ENCODE results near the gene HOXB7. TPM values are rescaled to one million over a fixed set of nuclear protein-coding genes. Genes with fewer than 3 reads are reported as not detected.

HOXB7 gene
- total RNA-seq, 1 donor from 2014 or later = not detected

DNA sequence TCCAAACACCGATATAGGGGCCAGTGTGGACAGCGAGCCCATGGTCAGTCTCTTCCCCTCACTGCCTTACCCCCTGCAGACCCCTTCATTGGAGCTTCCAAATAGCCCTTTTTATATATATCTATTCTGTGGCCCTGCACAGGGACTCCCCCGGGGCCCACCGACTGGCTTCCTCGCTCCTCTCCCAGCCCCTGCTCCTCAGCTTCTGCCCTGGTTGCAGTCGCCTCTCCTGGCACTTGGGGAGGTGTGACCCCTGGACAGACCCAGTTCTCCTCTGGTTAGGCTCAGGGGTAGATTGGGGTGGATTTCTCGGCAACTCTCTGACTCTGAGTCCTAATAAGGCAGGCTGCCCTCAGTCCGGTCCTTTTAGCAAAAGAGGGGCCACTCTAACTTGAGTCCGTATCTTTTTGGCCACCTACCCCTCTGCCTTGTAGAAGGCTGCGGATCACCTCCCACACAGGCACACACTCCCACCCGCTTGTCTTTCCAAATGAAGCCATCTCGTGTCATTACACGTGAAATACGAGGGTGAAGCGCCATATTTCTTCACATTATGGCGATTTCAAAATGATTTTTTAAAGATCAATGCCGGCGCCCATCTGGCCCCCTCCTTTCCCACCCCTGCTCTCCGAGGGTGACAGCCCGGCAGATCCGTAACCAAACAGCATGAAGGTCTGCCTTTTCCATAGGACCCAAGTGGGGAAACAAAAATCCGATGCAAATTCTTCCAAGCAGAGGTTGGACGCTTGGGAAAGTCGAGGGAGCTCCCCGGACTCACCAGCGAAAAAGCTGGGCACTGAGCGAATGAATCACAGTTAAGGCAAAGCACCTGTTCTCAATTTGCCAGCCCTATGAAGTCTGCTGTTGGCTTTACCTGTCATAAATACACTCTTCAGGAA is 17.1 kb upstream of the HOXB7 start:
- no peak overlapping the region for H3K4me3 Mint-ChIP-seq (ENCODE audit: unreplicated experiment)
- H3K36me3 Mint-ChIP-seq (ENCODE audit: unreplicated experiment) = peaks cover under 1% of the 10 kb centered on the region
- H3K9me3 Mint-ChIP-seq (ENCODE audit: unreplicated experiment) = no peaks in the 10 kb centered on the region
- peaks cover 5% of the 10 kb centered on the region for H3K4me1 Mint-ChIP-seq (ENCODE audit: unreplicated experiment)
- no peak overlapping the region for H3K27ac Mint-ChIP-seq (ENCODE audit: unreplicated experiment)
- peaks cover 84% of the 10 kb centered on the region for H3K27me3 Mint-ChIP-seq (ENCODE audit: unreplicated experiment)
- TF ChIP-seq, protein P1, sequence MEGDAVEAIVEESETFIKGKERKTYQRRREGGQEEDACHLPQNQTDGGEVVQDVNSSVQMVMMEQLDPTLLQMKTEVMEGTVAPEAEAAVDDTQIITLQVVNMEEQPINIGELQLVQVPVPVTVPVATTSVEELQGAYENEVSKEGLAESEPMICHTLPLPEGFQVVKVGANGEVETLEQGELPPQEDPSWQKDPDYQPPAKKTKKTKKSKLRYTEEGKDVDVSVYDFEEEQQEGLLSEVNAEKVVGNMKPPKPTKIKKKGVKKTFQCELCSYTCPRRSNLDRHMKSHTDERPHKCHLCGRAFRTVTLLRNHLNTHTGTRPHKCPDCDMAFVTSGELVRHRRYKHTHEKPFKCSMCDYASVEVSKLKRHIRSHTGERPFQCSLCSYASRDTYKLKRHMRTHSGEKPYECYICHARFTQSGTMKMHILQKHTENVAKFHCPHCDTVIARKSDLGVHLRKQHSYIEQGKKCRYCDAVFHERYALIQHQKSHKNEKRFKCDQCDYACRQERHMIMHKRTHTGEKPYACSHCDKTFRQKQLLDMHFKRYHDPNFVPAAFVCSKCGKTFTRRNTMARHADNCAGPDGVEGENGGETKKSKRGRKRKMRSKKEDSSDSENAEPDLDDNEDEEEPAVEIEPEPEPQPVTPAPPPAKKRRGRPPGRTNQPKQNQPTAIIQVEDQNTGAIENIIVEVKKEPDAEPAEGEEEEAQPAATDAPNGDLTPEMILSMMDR (IDR thresholded peaks at IDR 0.05) = no peak
- DNase-seq (ENCODE audit: extremely low spot score, unreplicated experiment) = no peak

DNA sequence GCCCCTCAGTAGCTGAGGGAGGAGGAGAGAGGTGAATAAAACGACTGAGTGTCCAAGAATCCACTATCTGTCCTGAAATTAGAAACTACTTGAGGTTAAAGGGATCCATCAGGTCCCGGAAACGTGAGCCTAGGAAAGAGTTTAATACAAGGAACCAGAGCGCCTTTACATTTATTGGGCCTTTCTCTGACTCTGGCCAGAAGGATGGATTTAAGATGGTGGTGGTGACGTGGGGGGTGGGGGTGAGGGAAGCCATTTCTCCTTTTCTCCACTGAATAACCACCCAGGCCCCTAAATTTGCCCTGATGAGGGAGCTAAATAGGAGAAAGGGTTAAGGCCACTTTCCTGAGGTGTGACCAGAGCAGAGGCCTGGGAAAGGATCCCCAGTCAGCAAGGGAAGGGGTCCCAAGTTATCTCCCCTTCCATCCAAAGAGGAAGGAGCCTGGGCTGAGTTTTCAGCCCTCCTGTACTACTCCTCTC is 16.3 kb upstream of the HOXB7 start:
- TF ChIP-seq, protein P1 (IDR thresholded peaks at IDR 0.05) = no peak
- peaks cover 5% of the 10 kb centered on the region for H3K4me1 Mint-ChIP-seq (ENCODE audit: unreplicated experiment)
- H3K27me3 Mint-ChIP-seq (ENCODE audit: unreplicated experiment) = peaks cover 84% of the 10 kb centered on the region
- peaks cover 2% of the 10 kb centered on the region for H3K36me3 Mint-ChIP-seq (ENCODE audit: unreplicated experiment)
- H3K9me3 Mint-ChIP-seq (ENCODE audit: unreplicated experiment) = no peaks in the 10 kb centered on the region
- DNase-seq (ENCODE audit: extremely low spot score, unreplicated experiment) = no peak
- no peak overlapping the region for H3K27ac Mint-ChIP-seq (ENCODE audit: unreplicated experiment)
- no peak overlapping the region for H3K4me3 Mint-ChIP-seq (ENCODE audit: unreplicated experiment)

DNA sequence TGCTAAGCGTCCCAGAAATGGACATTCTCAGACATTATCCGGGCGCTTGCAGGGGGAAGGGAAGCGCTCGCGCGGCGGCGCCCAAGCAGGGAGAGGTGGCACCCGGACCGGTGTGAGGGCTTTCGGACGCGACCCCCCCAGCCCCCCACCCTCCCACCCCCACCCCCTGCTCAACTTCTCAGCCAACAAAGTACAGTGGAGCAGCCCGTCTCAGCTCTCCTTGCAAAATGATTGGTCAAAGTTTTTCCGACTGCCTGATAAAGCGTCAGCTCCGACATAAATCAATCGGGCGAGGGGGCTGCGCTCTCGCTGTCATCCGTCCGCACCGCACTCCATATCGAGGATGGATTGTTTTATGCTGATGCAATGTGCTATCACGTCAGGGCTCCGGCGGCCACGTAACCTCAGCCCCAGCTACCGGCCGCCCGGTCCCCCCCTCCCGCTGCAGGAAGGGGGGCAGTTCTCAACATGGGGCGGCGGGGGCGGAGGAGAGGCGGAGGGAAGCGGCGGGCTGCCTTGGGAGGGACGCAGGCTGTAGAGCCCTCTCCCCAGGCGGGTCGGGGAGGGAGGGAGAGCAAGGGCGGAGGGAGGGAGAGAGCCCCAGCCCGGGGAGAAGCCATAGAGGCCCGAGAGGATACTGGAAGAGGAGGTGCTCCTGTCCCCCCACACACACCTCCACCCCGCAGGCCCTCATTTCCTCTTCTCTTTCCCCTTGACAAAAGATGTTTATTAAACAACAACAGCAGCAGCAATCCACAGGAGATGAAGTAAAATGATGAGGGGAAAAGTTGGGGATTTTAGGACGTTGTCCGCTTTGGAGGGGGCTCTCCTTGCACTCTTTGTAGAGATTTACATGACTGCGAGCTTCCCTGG is 15.7 kb upstream of the HOXB7 start, which contains the start of gene HOXB9:
TSS of gene HOXB9 (minus strand) at position 114 of the 873 bp plus-strand sequence. CDS start at position 25, 89 bp downstream.
- Mint-ChIP-seq H3K4me3 (ENCODE audit: unreplicated experiment) (peak within 1 kb of the TSS; percentile 62), H3K36me3 (ENCODE audit: unreplicated experiment) (peaks cover 2% of the 10 kb centered on the region), H3K27me3 (ENCODE audit: unreplicated experiment) (peaks cover 84% of the 10 kb centered on the region), H3K4me1 (ENCODE audit: unreplicated experiment) (peaks cover 5% of the 10 kb centered on the region), H3K27ac (ENCODE audit: unreplicated experiment) (no peak within 1 kb of the TSS), H3K9me3 (ENCODE audit: unreplicated experiment) (no peaks in the 10 kb centered on the region)
- TF ChIP-seq, protein P1 (IDR thresholded peaks at IDR 0.05) = no peak
- no peak for DNase-seq (ENCODE audit: extremely low spot score, unreplicated experiment)

DNA sequence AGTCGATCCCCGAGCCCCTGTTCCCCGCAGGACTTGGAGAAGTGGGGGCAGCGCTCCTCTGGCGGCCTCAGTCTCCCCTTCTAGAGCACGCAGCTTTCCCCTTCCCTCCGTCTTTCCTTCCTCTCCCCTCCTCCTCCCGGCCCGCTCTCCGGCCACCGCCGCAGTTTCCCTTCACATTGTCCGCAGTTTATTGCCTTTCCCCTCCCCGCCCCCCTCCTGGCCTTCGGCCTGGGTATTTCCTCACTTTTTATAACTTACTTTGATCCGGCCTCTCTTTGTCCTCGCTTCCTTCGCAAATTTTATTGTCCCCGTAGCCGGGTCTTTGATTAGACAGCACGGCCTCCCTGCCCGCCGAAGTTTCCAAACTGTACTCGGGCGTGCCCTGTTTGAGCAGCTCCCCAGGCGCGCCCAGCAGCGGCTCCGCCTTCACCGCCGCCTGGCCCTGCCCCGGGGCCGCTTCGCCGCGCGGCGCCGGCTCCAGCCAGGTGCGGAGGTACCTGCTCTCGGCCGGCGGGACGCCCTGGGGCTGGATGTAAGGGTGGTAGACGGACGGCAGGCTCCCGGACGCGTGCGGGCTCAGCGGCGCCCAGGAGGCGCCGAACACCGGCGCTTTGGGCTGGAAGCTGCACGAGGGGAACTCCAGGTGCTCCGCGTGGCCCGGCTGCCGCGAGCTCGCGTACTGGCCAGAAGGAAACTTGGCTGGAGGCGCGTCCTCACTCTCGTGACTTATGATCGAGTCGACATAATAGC is 14.9 kb upstream of the HOXB7 start:
- peaks cover 2% of the 10 kb centered on the region for H3K36me3 Mint-ChIP-seq (ENCODE audit: unreplicated experiment)
- DNase-seq (ENCODE audit: extremely low spot score, unreplicated experiment) = no peak
- peaks cover 5% of the 10 kb centered on the region for H3K4me1 Mint-ChIP-seq (ENCODE audit: unreplicated experiment)
- TF ChIP-seq, protein P1 (IDR thresholded peaks at IDR 0.05) = no peak
- no peak overlapping the region for H3K27ac Mint-ChIP-seq (ENCODE audit: unreplicated experiment)
- H3K27me3 Mint-ChIP-seq (ENCODE audit: unreplicated experiment) = peaks cover 84% of the 10 kb centered on the region
- peak overlapping the region; percentile 62 for H3K4me3 Mint-ChIP-seq (ENCODE audit: unreplicated experiment)
- H3K9me3 Mint-ChIP-seq (ENCODE audit: unreplicated experiment) = no peaks in the 10 kb centered on the region

Data from osteocyte (in vitro differentiated cells).